ENCODE data around the gene TK2.

DNA sequence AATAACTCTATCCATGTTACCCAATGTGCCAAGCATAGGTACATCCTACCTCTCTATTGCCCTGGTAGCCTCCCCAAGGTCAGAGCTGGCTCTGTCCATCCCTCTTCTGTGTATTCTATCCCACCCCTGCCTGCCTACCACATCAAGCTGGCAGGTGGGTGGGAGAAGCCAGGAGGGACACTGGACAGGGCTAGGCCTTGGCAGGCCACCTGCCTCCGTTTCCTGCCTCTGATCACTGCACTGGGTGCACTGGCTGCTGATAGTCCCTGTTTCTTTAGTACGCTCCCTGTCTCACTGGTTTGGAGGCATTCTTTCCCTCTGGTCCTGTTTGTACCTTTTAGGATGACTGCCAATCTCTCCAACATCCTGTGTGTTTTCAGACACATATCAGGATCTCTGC, 12.7 kb downstream of the TK2 start:
- no peak for TF ChIP-seq ZFP30 (CRISPR knock-in tag; IDR thresholded peaks at IDR 0.05)
- no peak for TF ChIP-seq ZC3H10 (CRISPR knock-in tag; IDR thresholded peaks at IDR 0.05)
- no peak for TF ChIP-seq RARB (CRISPR knock-in tag; IDR thresholded peaks at IDR 0.05)
- TF ChIP-seq SNAI2 (CRISPR knock-in tag; IDR thresholded peaks at IDR 0.05), result no peak

Data from SK-N-SH treated with all-trans-retinoic acid at 6 μM for 48 hours (cell line).